Measurements from ENCODE around the gene LRRC74B.
"Not testable (repeated sequence)": the region's sequence is repeated elsewhere in the genome, so short reads cannot be mapped to it uniquely, and the experiment has no call there.

LRRC74B gene

GRCh38 chr22:21087119-21087518, 41.4 kb downstream of the LRRC74B start:
- DNase-seq (ENCODE audit: low read depth) = no peak
- no peak overlapping the region for H3K4me3 ChIP-seq (ENCODE audit: low read depth, low read length)
- in situ Hi-C loops (cut with HindIII; ENCODE audit: low sequenced_read_pairs) = no loop called here
- no peak for TF ChIP-seq CTCF (IDR thresholded peaks at IDR 0.05; ENCODE audit: low read depth, low read length, missing control alignments)

- DNase-seq (ENCODE audit: low read depth); H3K4me3 ChIP-seq (ENCODE audit: low read depth, low read length); in situ Hi-C loops (cut with HindIII; ENCODE audit: low sequenced_read_pairs): not testable (repeated sequence)
These were observed 42.2 kb downstream of the LRRC74B start for GRCh38 chr22:21087926-21088325.

GRCh38 chr22:21091220-21091619, 45.5 kb downstream of the LRRC74B start:
- DNase-seq (ENCODE audit: low read depth); H3K4me3 ChIP-seq (ENCODE audit: low read depth, low read length); in situ Hi-C loops (cut with HindIII; ENCODE audit: low sequenced_read_pairs): not testable (repeated sequence)

GRCh38 chr22:21092797-21093554, 47.2 kb downstream of the LRRC74B start:
- no peak overlapping the region for H3K4me3 ChIP-seq (ENCODE audit: low read depth, low read length)
- no peak for TF ChIP-seq CTCF (IDR thresholded peaks at IDR 0.05; ENCODE audit: low read depth, low read length, missing control alignments)
- no peak for DNase-seq (ENCODE audit: low read depth)
- in situ Hi-C loops (cut with HindIII; ENCODE audit: low sequenced_read_pairs) = no loop called here

- DNase-seq (ENCODE audit: low read depth); H3K4me3 ChIP-seq (ENCODE audit: low read depth, low read length); in situ Hi-C loops (cut with HindIII; ENCODE audit: low sequenced_read_pairs): not testable (repeated sequence)
These were observed 47.9 kb downstream of the LRRC74B start for GRCh38 chr22:21093555-21094137.

GRCh38 chr22:21094911-21095772, 49.4 kb downstream of the LRRC74B start:
- in situ Hi-C loops (cut with HindIII; ENCODE audit: low sequenced_read_pairs) = no loop called here
- no peak overlapping the region for H3K4me3 ChIP-seq (ENCODE audit: low read depth, low read length)
- no peak for DNase-seq (ENCODE audit: low read depth)
- TF ChIP-seq CTCF (IDR thresholded peaks at IDR 0.05; ENCODE audit: low read depth, low read length, missing control alignments) = no peak

- no peak overlapping the region for H3K4me3 ChIP-seq (ENCODE audit: low read depth, low read length)
- no peak for DNase-seq (ENCODE audit: low read depth)
- no peak for TF ChIP-seq CTCF (IDR thresholded peaks at IDR 0.05; ENCODE audit: low read depth, low read length, missing control alignments)
- in situ Hi-C loops (cut with HindIII; ENCODE audit: low sequenced_read_pairs) = no loop called here
These were observed 50.0 kb downstream of the LRRC74B start for GRCh38 chr22:21095773-21096107.

GRCh38 chr22:21096878-21097277, 51.1 kb downstream of the LRRC74B start:
- in situ Hi-C loops (cut with HindIII; ENCODE audit: low sequenced_read_pairs); DNase-seq (ENCODE audit: low read depth); H3K4me3 ChIP-seq (ENCODE audit: low read depth, low read length): not testable (repeated sequence)
